Esophagus squamous epithelium (tissue), 4 donors: ENCODE measurements around the gene GMEB2.

Experiments used
- CTCF ChIP-seq, 6 experiments: fragments of 450-650 bp in 4 of 6; fragments of 200-600 bp in 2 of 6; sonication (generic) in 2 of 6; IDR thresholded peaks; one replicate each; pipeline ENCODE4 v1.5.1; 2016 to 2019; ENCODE audit warnings: antibody characterized with exemption in 6 of 6, mild to moderate bottlenecking in 4 of 6, moderate library complexity in 4 of 6
- POLR2A ChIP-seq, 4 donors: fragments of 450-650 bp; IDR thresholded peaks; one replicate each; pipeline ENCODE4 v1.6.1; 2017; ENCODE audit warnings: antibody characterized with exemption in 4 of 4, mild to moderate bottlenecking in 4 of 4, moderate library complexity in 3 of 4

GRCh38 chr20:63667858-63668257, 41.0 kb upstream of the GMEB2 start:
- TF ChIP-seq CTCF (IDR thresholded peaks at IDR 0.05) = no peak
- no peak for TF ChIP-seq POLR2A (IDR thresholded peaks at IDR 0.05)
